Coronary artery (tissue), 2 donors: ENCODE measurements around the gene MAGI2.
"Not testable (repeated sequence)": the region's sequence is repeated elsewhere in the genome, so short reads cannot be mapped to it uniquely, and the experiment has no call there.

Experiments used
- DNase-seq: peaks from one replicate; pipeline ENCODE4 v3.0.0-alpha.2; 2017; ENCODE audit warnings: low spot score
- H3K27ac ChIP-seq, 2 donors: fragments of 200-600 bp; sonication (generic); one replicate each; pipeline ENCODE4 v1.5.1; 2016 to 2019
- H3K4me3 ChIP-seq: fragments of 200-600 bp; sonication (generic); 2 replicates; pipeline ENCODE4 v1.5.1; 2016; ENCODE audit warnings: mild to moderate bottlenecking, moderate library complexity
- CTCF ChIP-seq: fragments of 200-600 bp; sonication (generic); IDR thresholded peaks from one replicate; pipeline ENCODE4 v1.5.1; 2019; ENCODE audit warnings: antibody characterized with exemption

The MAGI2 gene

GRCh38 chr7:79452032-79452494 lies 1.4 kb downstream of the MAGI2 start:
- DNase-seq, result peak; percentile 93
- TF ChIP-seq CTCF, result no peak
- peak overlapping the region; percentile 99 for H3K27ac ChIP-seq
- H3K4me3 ChIP-seq, result peak overlapping the region; percentile 90

GRCh38 chr7:79451580-79451979 lies 1.9 kb downstream of the MAGI2 start:
- DNase-seq, result no peak
- Histone ChIP-seq H3K27ac (peak overlapping the region; percentile 99), H3K4me3 (peak overlapping the region; percentile 90)
- no peak for TF ChIP-seq CTCF

DNA sequence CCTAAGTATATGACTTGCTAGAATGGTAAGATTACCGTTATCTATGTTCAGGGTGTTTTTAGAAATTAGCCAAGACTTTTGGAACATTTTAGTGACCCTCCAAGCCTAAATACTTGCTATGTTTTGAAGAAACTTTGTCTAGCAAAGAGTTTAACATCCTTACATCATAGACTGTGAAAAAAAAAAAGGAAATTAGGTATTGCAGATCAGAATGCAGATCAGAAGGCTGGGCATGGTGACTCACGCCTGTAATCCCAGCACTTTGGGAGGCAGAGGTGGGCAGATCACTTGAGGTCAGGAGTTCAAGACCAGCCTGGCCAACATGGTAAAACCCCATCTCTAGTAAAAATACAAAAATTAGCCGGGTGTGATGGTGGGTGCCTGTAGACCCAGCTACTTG lies 10.7 kb downstream of the MAGI2 start:
- not testable (repeated sequence) for DNase-seq, H3K4me3 ChIP-seq

GRCh38 chr7:79436378-79436777 lies 17.1 kb downstream of the MAGI2 start:
- Histone ChIP-seq H3K27ac (no peak overlapping the region), H3K4me3 (no peak overlapping the region)
- no peak for TF ChIP-seq CTCF
- no peak for DNase-seq

More for the DNA sequence above, 10.7 kb downstream of the MAGI2 start:
- H3K27ac ChIP-seq, result not testable (repeated sequence)

- Histone ChIP-seq H3K27ac (no peak overlapping the region), H3K4me3 (no peak overlapping the region)
- no peak for DNase-seq
- no peak for TF ChIP-seq CTCF
Measured at GRCh38 chr7:79434867-79435266, 18.6 kb downstream of the MAGI2 start.

DNA sequence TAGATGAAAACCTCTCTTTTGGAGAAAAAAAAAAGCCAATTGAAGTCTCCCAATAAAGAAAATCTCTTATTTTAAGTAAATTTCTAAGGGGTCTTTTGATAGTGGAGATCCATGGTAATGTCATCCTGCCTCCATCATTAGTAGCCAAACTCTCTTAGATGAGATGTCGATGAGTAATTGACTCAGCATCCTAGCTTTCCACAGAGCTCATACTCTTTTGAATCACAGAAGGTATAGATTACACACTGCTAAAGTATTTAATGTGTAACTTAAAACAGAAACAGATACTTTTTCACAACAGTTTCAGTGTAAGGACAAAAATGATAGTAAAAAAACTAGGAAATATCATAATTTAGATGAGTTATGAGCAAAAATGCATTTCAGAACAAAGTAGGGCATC lies 19.4 kb downstream of the MAGI2 start:
- Histone ChIP-seq H3K27ac (no peak overlapping the region), H3K4me3 (no peak overlapping the region)
- TF ChIP-seq CTCF, result no peak
- DNase-seq, result no peak

DNA sequence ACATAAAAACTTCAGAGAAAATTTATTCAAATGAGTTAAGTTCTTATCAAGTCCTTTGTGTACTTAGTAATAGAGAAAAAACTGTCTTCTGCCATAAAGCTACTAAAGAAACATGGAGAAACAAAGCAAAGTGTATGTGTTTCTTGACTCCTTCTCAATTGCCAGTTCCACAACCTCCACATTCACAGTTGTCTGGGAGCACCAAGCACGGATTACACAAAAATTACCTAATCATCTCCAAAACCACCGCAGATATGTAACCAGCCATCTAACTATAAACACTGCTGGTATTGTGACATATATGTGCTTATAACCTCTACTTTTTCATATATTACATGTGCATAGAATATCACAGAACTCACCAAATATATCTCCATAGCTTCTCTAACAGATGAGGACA lies 23.1 kb downstream of the MAGI2 start:
- no peak for TF ChIP-seq CTCF
- no peak overlapping the region for H3K4me3 ChIP-seq
- DNase-seq, result no peak
- H3K27ac ChIP-seq, result no peak overlapping the region

- H3K4me3 ChIP-seq, result no peak overlapping the region
- no peak overlapping the region for H3K27ac ChIP-seq
- no peak for DNase-seq
- no peak for TF ChIP-seq CTCF
Measured at GRCh38 chr7:79425665-79426064, 27.8 kb downstream of the MAGI2 start.
